ENCODE measurements around the gene FRMD8. TPM values are rescaled to one million over a fixed set of nuclear protein-coding genes. Genes with fewer than 3 reads are reported as not detected.

Gene FRMD8
- total and polyA plus RNA-seq, 2 of the 8 experiments (the other 6 are each of a cell fraction or from before 2014, with no cell fraction given) = 15.0 to 19.2 TPM

- Histone ChIP-seq H3K27ac (ENCODE audit: low read depth, low read length) (no peak overlapping the region), H2BK120ac (replicated peaks; ENCODE audit: low read depth, low read length) (no peak overlapping the region), H3K9me3 (ENCODE audit: insufficient read depth in 2 of 2, low read depth in 1 of 2, low read length in 1 of 2) (no peaks in the 10 kb centered on the region), H3K56ac (replicated peaks; ENCODE audit: insufficient read length, low read depth, low read length) (no peak overlapping the region), H4K5ac (ENCODE audit: insufficient read length, low read depth, low read length) (no peak overlapping the region), H4K20me1 (replicated peaks in 1 of 2; ENCODE audit: control insufficient read depth in 1 of 2, insufficient read depth in 2 of 2, low read length in 2 of 2) (no peaks in the 10 kb centered on the region), H4K91ac (replicated peaks; ENCODE audit: insufficient read length, low read length) (no peak overlapping the region), H3K9ac (replicated peaks in 1 of 4; ENCODE audit: extremely low read depth in 1 of 4, low read depth in 3 of 4, low read length in 3 of 4) (no peak overlapping the region), H2BK15ac (ENCODE audit: low read length) (no peak overlapping the region), H2AK5ac (ENCODE audit: low read depth, low read length) (no peak overlapping the region), H2BK12ac (ENCODE audit: low read depth, low read length) (no peak overlapping the region), H3K79me2 (ENCODE audit: control insufficient read depth in 1 of 2, insufficient read depth in 2 of 2, low read length in 2 of 2) (no peaks in the 10 kb centered on the region), H3K4me2 (ENCODE audit: insufficient read depth in 1 of 2, low read depth in 2 of 2, low read length in 2 of 2) (no peak overlapping the region), H2BK20ac (ENCODE audit: low read length) (no peak overlapping the region), H3K27me3 (replicated peaks in 1 of 4; ENCODE audit: control insufficient read depth in 3 of 4, extremely low read depth in 1 of 4, insufficient read depth in 3 of 4, low read length in 3 of 4) (no peaks in the 10 kb centered on the region), H3K23me2 (ENCODE audit: low read depth, low read length) (no peaks in the 10 kb centered on the region), H3K14ac (ENCODE audit: insufficient read length) (no peak overlapping the region), H3K4ac (replicated peaks; ENCODE audit: insufficient read length, low read depth, low read length) (no peak overlapping the region), H3K4me1 (replicated peaks in 1 of 4; ENCODE audit: control insufficient read depth in 3 of 4, insufficient read depth in 4 of 4, low read length in 3 of 4) (peaks cover 0 to 4% (median 0%) of the 10 kb centered on the region in 4 experiments; a peak in 2 of 7 replicates), H3K18ac (ENCODE audit: extremely low read depth, low read length) (no peak overlapping the region), H3K4me3 (ENCODE audit: extremely low read depth in 1 of 4, insufficient read depth in 2 of 4, low read depth in 3 of 4, low read length in 4 of 4) (no peak overlapping the region), H3K79me1 (ENCODE audit: low read depth, low read length) (no peaks in the 10 kb centered on the region), H3K23ac (ENCODE audit: insufficient read length) (no peak overlapping the region), H3K36me3 (ENCODE audit: control insufficient read depth in 2 of 4, insufficient read depth in 4 of 4, low read length in 3 of 4) (no peaks in the 10 kb centered on the region), H2BK5ac (ENCODE audit: low read depth, low read length) (no peak overlapping the region), H4K8ac (ENCODE audit: extremely low read depth, insufficient read depth, low read length) (no peak overlapping the region), H2AFZ (ENCODE audit: low read length) (peak overlapping the region; percentile 94)
- TF ChIP-seq CHD2 (IDR thresholded peaks at IDR 0.05; ENCODE audit: low read length) (no peak), RAD21 (IDR thresholded peaks at IDR 0.05 in 1 of 2, conservative IDR thresholded peaks at IDR 0.05 in 1 of 2; ENCODE audit: low read depth in 2 of 2, low read length in 2 of 2) (peak; percentile 87 to 92), CTCF (IDR thresholded peaks at IDR 0.05; ENCODE audit: control extremely low read depth in 1 of 3, insufficient read depth in 1 of 3, low read depth in 1 of 3, low read length in 3 of 3) (peak in 2 of 3 experiments; percentile 71 to 77; a peak in 3 of 4 replicates)
- 31% methylated on average over 4 of the region's 4 CpGs; no CpG with 5 or more reads in 1 of the 2 experiments for WGBS, 2 experiments (ENCODE audit: extremely low coverage in 1 of 2, insufficient coverage in 1 of 2, insufficient read length in 1 of 2, insufficient replicate concordance in 2 of 2, low coverage in 1 of 2, low lambda C conversion rate in 2 of 2, missing lambda C conversion rate in 1 of 2)
- POLR2A ChIA-PET (ENCODE audit: partially characterized antibody) = no interaction called here
- CTCF ChIA-PET (ENCODE audit: partially characterized antibody) = interaction anchor here (0.7 to 3.3 kb wide), 14 partner anchors 8 to 222 kb away, joined by 3 to 25 read pairs (median 5); no protein-coding TSS in a partner anchor
- no peak for DNase-seq (ENCODE audit: low read depth in 1 of 2, low spot score in 2 of 2)
- no peak for FAIRE-seq
Observed at GRCh38 chr11:65366340-65366773, 20.1 kb upstream of the FRMD8 start.

Measured in H1 (cell line).